Panc1 (cell line): ENCODE results near the gene TAF6L.

Source experiments
- POLR2AphosphoS5 ChIP-seq: IDR thresholded peaks from 2 replicates; pipeline ENCODE4 v1.6.1; 2012; ENCODE audit warnings: mild to moderate bottlenecking, low read depth, low read length, moderate library complexity
- SIN3A ChIP-seq: IDR thresholded peaks from 2 replicates; pipeline ENCODE4 v1.6.1; 2012; ENCODE audit warnings: low read depth, mild to moderate bottlenecking, low read length, moderate library complexity, borderline replicate concordance; ENCODE audit not compliant: insufficient read depth
- TF ChIP-seq, protein P1 (sequence below): fragments of 450-650 bp; IDR thresholded peaks from 2 replicates; pipeline ENCODE4 v1.5.1; 2017; ENCODE audit warnings: mild to moderate bottlenecking
- TF ChIP-seq, protein P2 (sequence below), 2 experiments: IDR thresholded peaks; 2 replicates each; pipeline ENCODE4 v1.6.1; 2011 to 2012; ENCODE audit warnings: low read depth in 2 of 2, control low read depth in 1 of 2, low read length in 1 of 2, mild to moderate bottlenecking in 1 of 2, moderate library complexity in 1 of 2; ENCODE audit not compliant: insufficient read depth in 1 of 2

DNA sequence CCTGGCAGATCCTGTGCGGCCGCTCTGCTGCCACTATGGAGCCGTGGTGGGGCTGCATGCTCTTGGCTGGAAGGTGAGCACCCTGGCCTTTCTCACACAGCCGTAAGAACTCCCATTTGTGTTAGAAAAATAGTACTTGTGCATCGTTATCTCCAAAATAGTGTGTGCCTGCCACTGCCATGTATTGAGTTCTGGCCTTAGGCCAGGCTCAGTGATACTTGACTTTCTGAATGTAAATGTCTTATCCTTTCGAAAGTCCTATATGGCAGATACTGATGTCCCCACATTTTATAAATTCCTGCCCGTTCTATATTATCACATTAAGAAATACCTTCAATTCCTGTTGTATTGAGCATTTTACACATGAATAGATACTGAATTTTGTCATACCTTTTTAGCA lies 11.6 kb downstream of the TAF6L start:
- TF ChIP-seq, protein P1, sequence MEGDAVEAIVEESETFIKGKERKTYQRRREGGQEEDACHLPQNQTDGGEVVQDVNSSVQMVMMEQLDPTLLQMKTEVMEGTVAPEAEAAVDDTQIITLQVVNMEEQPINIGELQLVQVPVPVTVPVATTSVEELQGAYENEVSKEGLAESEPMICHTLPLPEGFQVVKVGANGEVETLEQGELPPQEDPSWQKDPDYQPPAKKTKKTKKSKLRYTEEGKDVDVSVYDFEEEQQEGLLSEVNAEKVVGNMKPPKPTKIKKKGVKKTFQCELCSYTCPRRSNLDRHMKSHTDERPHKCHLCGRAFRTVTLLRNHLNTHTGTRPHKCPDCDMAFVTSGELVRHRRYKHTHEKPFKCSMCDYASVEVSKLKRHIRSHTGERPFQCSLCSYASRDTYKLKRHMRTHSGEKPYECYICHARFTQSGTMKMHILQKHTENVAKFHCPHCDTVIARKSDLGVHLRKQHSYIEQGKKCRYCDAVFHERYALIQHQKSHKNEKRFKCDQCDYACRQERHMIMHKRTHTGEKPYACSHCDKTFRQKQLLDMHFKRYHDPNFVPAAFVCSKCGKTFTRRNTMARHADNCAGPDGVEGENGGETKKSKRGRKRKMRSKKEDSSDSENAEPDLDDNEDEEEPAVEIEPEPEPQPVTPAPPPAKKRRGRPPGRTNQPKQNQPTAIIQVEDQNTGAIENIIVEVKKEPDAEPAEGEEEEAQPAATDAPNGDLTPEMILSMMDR = no peak
- TF ChIP-seq SIN3A (no peak), POLR2AphosphoS5 (no peak)
- TF ChIP-seq, protein P2, sequence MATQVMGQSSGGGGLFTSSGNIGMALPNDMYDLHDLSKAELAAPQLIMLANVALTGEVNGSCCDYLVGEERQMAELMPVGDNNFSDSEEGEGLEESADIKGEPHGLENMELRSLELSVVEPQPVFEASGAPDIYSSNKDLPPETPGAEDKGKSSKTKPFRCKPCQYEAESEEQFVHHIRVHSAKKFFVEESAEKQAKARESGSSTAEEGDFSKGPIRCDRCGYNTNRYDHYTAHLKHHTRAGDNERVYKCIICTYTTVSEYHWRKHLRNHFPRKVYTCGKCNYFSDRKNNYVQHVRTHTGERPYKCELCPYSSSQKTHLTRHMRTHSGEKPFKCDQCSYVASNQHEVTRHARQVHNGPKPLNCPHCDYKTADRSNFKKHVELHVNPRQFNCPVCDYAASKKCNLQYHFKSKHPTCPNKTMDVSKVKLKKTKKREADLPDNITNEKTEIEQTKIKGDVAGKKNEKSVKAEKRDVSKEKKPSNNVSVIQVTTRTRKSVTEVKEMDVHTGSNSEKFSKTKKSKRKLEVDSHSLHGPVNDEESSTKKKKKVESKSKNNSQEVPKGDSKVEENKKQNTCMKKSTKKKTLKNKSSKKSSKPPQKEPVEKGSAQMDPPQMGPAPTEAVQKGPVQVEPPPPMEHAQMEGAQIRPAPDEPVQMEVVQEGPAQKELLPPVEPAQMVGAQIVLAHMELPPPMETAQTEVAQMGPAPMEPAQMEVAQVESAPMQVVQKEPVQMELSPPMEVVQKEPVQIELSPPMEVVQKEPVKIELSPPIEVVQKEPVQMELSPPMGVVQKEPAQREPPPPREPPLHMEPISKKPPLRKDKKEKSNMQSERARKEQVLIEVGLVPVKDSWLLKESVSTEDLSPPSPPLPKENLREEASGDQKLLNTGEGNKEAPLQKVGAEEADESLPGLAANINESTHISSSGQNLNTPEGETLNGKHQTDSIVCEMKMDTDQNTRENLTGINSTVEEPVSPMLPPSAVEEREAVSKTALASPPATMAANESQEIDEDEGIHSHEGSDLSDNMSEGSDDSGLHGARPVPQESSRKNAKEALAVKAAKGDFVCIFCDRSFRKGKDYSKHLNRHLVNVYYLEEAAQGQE (IDR thresholded peaks at IDR 0.05; ENCODE audit: insufficient read depth in 1 of 2, low read depth in 2 of 2, low read length in 1 of 2) = no peak
